HG02798 (cell line): Measurements from ENCODE around the gene GABRR3.
"Not testable (repeated sequence)": the region's sequence is repeated elsewhere in the genome, so short reads cannot be mapped to it uniquely, and the experiment has no call there.

Experiments used
- ATAC-seq: cut with Tn5 transposase; IDR thresholded peaks from one replicate; pipeline ENCODE4 v1.9.1; 2021; ENCODE audit warnings: mild to moderate bottlenecking; ENCODE audit not compliant: unreplicated experiment, poor library complexity

The GABRR3 gene

DNA sequence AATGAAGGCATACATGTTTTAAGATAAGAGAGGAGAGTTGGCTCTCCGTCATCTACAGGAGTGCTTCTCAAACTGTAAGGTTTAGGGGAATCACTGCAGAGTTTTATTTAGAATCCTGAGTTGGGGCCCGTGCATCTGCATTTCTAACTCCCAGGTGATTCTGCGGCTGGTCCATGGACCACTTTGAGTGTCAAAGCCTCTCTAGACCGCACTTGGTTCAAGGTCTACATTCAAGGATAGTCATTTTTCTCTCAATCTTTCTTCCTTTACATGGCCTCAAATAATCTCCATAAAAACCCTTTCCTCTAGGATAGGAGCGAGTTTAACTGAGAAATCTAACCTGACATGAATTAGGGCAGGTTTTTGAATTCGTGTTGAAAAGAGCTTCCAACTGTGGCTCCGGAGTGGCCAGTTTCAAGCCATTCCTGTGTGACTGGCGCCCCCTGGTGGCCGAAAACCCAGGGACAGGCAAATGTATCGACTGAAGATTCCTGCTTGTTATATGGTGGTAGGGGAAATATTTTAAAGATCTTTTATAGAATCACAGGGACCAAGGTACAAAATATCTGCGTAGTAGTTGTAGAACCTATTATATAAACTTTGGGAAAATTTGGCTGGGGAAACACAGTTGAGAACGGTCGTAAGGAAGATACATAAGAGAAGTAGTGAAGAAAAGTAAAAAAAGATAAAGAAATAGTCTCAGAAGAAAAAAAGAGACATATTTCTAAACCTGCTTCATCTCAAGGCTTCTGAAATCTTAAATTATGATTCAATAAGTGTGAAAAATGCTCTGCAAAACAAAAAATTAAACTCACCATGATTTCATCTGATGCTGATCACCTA lies 11.9 kb downstream of the GABRR3 start:
- peak; percentile 73 for ATAC-seq

- peak; percentile 47 for ATAC-seq
Observed at GRCh38 chr3:98021830-98022560, 13.1 kb downstream of the GABRR3 start.

DNA sequence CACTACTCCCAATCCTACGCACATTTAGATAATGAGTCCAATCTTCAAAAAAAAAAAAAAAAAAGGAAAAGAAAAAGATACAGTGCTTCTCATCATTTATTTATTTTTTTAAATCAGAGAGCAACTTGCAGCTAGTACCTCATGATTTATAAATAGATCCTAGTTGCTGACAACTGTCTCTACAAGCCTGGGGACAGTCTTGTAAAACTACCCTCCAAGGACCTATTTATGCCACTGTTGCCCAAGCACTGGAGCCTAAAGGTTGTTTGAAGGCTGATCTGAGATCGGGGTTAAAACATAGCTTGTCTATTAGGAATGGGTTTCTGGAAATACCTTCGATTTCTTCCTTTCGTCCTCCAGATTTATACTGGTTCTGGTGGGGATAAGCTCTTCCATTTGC lies 14.7 kb downstream of the GABRR3 start:
- no peak for ATAC-seq

DNA sequence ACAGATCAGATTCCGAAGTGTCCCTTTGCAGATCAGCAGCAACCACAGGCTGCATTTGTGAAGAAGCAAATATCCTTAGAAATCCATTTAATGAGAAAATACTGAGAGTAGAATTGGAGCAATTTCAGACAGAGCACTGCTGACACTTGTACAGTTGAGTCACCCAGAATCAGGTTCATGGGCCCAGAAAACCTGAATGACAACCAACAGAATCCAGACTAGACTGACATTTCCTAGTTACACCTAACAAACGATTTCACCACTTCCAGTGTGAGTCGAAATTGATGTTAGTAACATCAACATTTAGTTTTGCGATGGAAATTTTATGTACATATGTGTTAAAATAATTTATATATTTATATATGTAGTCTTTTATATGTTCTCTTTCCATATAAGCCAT lies 16.8 kb downstream of the GABRR3 start:
- no peak for ATAC-seq

- no peak for ATAC-seq
Observed at GRCh38 chr3:98014268-98014585, 20.9 kb downstream of the GABRR3 start.

DNA sequence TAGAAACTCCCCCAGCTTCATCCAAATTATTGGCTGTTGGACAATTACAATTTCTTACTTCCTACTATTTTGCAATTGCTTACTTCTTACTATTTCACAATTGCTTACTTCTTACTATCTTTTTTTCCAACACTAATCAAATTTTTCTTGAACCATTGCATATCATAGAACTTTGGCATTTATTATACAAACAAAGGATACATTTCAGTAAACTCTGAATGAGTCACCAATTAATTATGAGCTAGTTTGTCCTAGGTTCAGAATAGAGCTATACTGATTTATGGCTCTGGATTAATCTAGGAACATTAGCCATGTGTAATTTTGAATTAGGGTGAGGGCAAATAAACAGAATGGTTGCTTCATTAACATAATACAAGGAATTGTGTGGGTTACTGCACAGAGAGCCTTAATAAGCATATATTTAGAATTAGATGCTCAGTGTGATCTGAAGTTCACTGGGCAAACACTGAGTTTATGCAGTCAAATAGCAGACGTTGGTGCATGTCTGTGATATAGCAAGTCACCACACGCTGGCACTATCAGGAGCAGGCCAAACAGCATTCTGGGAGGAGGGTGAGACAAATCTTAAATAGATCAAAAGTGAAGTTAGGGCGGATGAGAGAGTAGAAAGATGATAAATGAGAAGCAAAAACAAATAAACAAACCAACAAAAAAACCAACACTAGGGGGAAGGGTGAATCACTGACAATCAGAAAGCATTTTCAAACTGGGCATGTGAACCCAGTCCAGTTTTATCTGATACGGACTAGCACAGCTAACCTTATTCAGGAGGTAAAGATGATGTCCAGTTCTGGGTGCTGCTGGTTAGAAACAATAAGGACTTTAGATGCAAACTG lies 21.5 kb downstream of the GABRR3 start:
- ATAC-seq, result no peak

GRCh38 chr3:98012979-98013378 lies 22.1 kb downstream of the GABRR3 start:
- ATAC-seq, result no peak

DNA sequence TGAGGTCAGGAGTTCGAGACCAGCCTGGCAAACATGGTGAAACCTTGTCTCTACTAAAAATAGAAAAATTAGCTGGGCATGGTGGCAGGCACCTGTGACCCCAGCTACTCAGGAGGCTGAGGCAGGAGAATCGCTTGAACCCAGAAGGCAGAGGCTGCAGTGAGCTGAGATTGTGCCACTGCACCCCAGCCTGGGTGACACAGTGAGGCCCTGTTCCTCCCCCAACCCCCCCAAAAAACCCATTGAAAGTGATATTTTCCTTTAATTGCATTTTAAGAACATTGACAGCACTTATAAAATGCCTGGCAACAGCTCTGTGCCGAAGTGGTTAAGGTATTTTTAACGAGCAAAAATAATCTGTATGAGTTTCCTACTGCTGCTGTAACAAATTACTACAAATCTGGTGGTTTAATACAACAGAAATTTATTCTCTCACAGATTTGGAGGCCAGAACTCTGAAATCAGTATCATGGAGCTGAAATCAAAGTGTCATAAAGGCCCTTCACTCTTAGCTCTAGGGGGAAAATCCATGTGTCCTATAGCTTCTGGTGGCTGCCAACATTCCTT lies 24.1 kb downstream of the GABRR3 start:
- ATAC-seq, result not testable (repeated sequence)

DNA sequence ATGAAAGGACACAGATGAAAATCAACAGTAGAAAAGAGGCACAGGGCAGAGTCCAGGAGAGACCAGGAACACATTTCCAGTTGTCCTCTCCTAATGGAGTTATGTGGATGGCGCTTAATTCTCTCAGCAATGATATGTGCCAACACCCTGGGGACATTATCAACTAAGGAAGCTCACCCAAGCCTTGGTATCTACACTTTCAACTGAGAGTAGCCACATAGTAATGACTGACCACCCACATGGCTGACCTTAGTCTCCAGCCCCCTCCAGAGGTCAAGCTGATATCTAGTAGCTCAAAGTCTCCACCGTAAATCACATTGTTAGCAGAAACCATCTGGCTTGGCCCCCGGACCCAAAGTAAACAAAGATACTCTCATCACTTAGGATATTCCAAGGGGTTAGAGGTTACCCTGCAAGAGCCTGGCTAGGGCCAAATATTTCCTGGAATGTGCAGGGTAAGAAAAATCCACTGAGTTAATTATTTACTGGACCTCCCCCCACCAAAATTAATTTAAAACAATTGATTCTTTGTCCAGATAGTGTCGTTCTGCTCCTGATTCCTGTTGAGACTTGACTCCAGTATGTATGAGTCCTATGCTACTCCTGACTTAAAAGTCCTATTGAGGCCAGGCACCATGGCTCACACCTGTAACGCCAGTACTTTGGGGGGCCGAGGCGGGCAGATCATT lies 24.8 kb downstream of the GABRR3 start:
- no peak for ATAC-seq

- peak; percentile 83 for ATAC-seq
Observed at GRCh38 chr3:98008855-98009254, 26.3 kb downstream of the GABRR3 start.

GRCh38 chr3:98005438-98005837 lies 29.7 kb downstream of the GABRR3 start:
- no peak for ATAC-seq

DNA sequence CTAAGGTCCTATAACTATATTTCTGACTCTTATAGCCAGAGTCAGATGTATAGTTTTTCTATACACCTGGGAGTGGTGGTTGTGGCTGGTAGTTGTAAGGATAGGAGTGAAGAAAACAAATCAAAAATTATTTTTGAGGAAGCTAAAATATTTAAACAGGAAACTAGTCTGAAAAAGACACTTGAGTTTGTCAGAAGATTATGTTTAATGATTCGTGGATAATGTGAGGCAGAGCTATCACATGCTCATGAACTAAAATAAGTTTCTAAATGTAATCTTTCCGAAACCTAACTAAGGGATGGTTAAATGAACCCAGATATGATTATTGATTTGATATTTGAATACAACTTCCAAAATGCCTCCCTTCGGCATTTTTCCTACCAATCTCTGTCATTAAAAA lies 30.4 kb downstream of the GABRR3 start:
- ATAC-seq, result no peak

DNA sequence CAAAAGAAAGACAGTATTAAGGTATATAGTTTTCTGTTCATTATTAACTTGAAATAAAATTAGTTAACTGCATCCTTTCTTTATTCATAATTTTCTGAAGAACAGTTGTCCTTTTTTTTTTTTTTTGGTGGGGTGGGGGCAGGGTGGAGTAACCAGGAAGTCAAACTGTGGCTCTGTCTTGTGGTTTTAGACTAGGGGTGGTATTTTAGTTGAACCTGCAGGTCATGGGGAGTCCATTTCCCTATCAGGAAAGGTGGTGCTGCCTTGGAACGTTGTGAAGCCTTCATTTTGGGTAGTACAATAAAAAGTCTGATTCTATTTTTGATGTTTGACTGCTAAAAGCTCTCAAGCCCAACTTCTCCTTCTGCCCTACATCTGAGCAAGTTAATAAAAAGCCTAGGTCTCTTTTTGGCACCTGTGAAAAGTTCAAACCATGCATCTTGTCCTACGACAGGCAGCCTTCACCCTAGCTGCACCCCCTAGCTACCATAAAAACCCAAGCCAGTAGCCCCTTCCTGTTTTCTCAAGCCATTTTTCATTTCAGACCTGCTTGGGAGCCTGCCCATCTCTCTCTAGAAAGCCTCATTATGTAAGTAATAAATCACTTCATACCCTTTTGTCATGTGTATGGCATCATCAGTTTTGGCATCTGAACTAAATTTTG lies 31.7 kb downstream of the GABRR3 start:
- peak; percentile 72 for ATAC-seq

GRCh38 chr3:98002717-98003116 lies 32.4 kb downstream of the GABRR3 start:
- no peak for ATAC-seq

DNA sequence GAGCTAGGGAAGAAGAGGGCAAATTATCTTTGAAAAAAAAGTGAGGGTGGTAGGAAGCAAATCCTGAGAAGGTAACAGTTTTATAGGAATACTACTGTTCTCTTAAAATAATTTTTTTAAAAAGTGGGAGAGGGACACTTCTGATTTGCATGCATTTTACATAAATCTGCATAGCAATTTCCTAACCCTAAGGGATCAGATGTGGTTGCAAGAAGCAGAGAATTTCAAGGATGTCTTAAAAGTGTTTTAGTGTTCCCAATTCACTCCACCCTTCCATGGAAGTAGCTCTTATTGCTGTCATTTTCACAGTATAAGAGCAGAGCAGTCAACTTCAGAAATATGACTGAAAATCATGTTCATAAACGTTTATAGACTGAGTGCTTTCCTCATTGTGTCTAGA lies 35.1 kb downstream of the GABRR3 start:
- no peak for ATAC-seq

- no peak for ATAC-seq
Observed at GRCh38 chr3:97999103-97999502, 36.0 kb downstream of the GABRR3 start.

GRCh38 chr3:97996988-97997387 lies 38.1 kb downstream of the GABRR3 start:
- ATAC-seq, result no peak

- ATAC-seq, result no peak
Observed at GRCh38 chr3:97994328-97994945, 40.7 kb downstream of the GABRR3 start.

GRCh38 chr3:97993526-97993925 lies 41.6 kb downstream of the GABRR3 start:
- no peak for ATAC-seq
